Right atrium auricular region (tissue), 2 donors: ENCODE measurements around the gene EIF2S3. TPM values are rescaled to one million over a fixed set of nuclear protein-coding genes. Genes with fewer than 3 reads are reported as not detected.

Experiments
- DNase-seq: peaks from one replicate; pipeline ENCODE4 v3.0.0-alpha.2; 2019; ENCODE audit warnings: low spot score
- H3K27ac ChIP-seq, 2 donors: fragments of 200-600 bp; sonication (generic); 1 replicate in 1 of 2; 2 replicates in 1 of 2; pipeline ENCODE4 v1.5.1; 2016 to 2019
- H3K27me3 ChIP-seq, 2 donors: fragments of 200-600 bp; sonication (generic); one replicate each; pipeline versions ENCODE4 v1.5.1 to v1.6.0; 2017 to 2019
- H3K36me3 ChIP-seq: fragments of 200-600 bp; sonication (generic); one replicate; pipeline ENCODE4 v1.5.1; 2016
- H3K4me1 ChIP-seq, 2 donors: fragments of 200-600 bp; sonication (generic); one replicate each; pipeline versions ENCODE4 v1.5.1 to v1.6.0; 2017 to 2019
- H3K4me3 ChIP-seq, 2 donors: fragments of 200-600 bp; sonication (generic); 1 replicate in 1 of 2; 2 replicates in 1 of 2; pipeline ENCODE4 v1.5.1; 2017 to 2019; ENCODE audit warnings: mild to moderate bottlenecking in 1 of 2, moderate library complexity in 1 of 2
- H3K9me3 ChIP-seq, 2 donors: fragments of 200-600 bp; sonication (generic); one replicate each; pipeline ENCODE4 v1.5.1; 2019
- total RNA-seq, 2 donors: library from RNA; depleted of rRNA; stranded (reverse); fragments of >200 nt; gene quantifications; one replicate each; pipeline ENCODE4 v1.1.0, GENCODE V29; 2016
- TF ChIP-seq, protein P1 (sequence below), 2 donors: fragments of 200-600 bp; sonication (generic); IDR thresholded peaks; one replicate each; pipeline ENCODE4 v1.5.1; 2019; ENCODE audit warnings: antibody characterized with exemption in 2 of 2

EIF2S3 gene
- total RNA-seq, 2 donors from 2014 or later = 61.6 to 64.9 TPM

DNA sequence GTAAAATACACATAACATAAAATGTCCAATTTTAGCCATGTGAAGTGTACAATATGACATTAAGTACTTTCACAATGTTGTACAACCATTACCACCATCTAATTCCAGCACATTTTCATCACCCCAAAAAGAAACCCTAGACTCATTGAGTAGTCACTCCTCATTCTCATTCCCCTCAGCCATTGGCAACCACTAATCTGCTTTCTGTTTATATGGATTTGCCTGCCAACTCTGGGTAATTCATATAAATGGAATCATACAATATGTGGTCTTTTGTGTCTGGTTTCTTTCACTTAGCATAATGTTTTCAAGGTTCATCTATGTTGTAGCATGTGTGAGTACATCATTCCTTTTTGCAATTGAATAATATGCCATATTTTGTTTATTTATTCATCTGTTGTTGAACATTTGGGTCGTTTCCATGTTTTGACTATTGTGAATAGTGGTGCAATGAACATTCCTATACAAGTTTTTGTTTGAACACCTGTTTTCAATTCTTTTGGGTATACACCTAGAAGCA is 43.0 kb downstream of the EIF2S3 start:
- H3K27me3 ChIP-seq = no peaks in the 10 kb centered on the region
- H3K4me1 ChIP-seq = no peaks in the 10 kb centered on the region
- H3K9me3 ChIP-seq = no peaks in the 10 kb centered on the region
- no peaks in the 10 kb centered on the region for H3K36me3 ChIP-seq
- no peak overlapping the region for H3K4me3 ChIP-seq
- no peak overlapping the region for H3K27ac ChIP-seq
- DNase-seq = no peak
- TF ChIP-seq, protein P1, sequence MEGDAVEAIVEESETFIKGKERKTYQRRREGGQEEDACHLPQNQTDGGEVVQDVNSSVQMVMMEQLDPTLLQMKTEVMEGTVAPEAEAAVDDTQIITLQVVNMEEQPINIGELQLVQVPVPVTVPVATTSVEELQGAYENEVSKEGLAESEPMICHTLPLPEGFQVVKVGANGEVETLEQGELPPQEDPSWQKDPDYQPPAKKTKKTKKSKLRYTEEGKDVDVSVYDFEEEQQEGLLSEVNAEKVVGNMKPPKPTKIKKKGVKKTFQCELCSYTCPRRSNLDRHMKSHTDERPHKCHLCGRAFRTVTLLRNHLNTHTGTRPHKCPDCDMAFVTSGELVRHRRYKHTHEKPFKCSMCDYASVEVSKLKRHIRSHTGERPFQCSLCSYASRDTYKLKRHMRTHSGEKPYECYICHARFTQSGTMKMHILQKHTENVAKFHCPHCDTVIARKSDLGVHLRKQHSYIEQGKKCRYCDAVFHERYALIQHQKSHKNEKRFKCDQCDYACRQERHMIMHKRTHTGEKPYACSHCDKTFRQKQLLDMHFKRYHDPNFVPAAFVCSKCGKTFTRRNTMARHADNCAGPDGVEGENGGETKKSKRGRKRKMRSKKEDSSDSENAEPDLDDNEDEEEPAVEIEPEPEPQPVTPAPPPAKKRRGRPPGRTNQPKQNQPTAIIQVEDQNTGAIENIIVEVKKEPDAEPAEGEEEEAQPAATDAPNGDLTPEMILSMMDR (IDR thresholded peaks at IDR 0.05) = no peak

DNA sequence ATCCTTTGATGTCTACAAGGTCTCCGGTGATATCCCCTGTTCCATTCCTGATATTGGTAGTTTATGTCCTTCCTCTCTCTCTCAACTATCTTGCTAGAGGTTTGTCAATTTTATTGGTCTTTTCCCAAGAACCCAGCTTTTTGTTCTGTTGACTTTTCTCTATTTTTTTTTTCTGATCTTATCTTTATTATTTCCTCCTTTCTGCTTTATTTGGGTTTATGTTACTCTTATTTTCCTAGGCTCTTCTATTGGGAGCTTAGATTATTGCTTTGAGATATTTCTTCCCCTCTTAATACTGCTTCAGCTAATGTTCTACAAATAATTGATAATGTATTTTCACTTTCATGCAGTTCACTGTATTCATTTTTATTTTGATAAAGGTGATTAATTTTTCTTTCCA is 44.2 kb downstream of the EIF2S3 start:
- H3K4me1 ChIP-seq = no peaks in the 10 kb centered on the region
- TF ChIP-seq, protein P1 (IDR thresholded peaks at IDR 0.05) = no peak
- H3K27ac ChIP-seq = no peak overlapping the region
- H3K4me3 ChIP-seq = no peak overlapping the region
- H3K27me3 ChIP-seq = no peaks in the 10 kb centered on the region
- no peaks in the 10 kb centered on the region for H3K9me3 ChIP-seq
- DNase-seq = no peak
- H3K36me3 ChIP-seq = no peaks in the 10 kb centered on the region

DNA sequence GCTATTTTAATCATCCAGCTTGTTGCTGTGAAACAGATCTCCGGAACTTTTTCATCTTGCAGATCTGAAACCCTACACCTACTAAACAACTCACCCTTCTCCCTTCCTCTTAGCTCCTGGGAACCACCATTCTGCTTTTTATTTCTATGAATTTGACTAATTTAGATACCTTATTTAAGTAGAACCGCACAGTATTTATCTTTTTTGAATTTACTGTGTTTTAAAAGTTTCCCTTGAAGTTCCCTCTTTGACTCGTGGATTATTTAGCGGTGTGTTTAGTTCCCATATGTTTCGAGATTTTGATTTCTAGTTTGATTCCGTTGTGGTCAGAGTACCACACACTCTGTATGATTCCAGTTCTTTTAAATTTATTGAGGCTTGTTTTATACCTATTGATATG is 44.6 kb downstream of the EIF2S3 start:
- DNase-seq = no peak
- TF ChIP-seq, protein P1 (IDR thresholded peaks at IDR 0.05) = no peak
- no peak overlapping the region for H3K4me3 ChIP-seq
- H3K27me3 ChIP-seq = no peaks in the 10 kb centered on the region
- H3K36me3 ChIP-seq = no peaks in the 10 kb centered on the region
- no peaks in the 10 kb centered on the region for H3K4me1 ChIP-seq
- H3K9me3 ChIP-seq = no peaks in the 10 kb centered on the region
- H3K27ac ChIP-seq = no peak overlapping the region

DNA sequence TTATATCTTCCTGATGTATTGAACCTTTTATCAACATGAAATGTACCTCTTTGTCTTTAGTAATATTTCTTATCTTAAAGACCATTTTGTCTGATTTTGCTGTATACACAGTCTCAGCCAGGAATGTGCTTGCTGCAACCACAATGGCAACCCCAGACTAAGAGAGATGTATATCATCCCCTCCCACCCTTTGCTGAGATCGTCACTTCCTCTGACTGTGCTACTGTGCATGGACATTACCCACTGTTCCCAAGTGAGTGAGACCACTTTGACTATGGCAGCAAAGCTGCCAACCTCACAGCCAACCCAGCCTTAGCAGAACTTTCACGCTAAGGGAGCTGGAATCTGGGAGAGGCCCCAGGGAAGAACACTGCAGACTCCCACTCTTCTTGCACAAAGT is 46.0 kb downstream of the EIF2S3 start:
- Histone ChIP-seq H3K4me1 (no peaks in the 10 kb centered on the region), H3K27me3 (no peaks in the 10 kb centered on the region), H3K9me3 (no peaks in the 10 kb centered on the region), H3K36me3 (no peaks in the 10 kb centered on the region), H3K4me3 (no peak overlapping the region), H3K27ac (no peak overlapping the region)
- TF ChIP-seq, protein P1 (IDR thresholded peaks at IDR 0.05) = no peak
- no peak for DNase-seq

DNA sequence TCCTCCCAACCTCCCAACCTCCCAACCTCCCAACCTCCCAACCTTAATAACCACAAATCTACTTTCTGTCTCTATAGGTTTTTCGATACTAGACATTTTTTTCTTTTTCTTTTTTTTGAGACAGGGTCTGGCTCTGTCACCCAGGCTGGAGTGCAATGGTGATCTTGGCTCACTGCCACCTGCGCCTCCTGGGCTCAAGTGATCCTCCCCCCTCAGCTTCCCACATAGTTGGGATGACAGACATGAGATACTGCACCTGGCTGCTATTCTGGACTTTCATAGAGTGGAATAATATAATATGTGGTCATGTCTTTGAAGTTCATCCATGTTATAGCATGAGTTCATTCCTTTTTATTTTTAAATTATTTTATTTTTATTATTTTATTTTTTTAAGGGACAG is 55.3 kb downstream of the EIF2S3 start:
- Histone ChIP-seq H3K36me3 (no peaks in the 10 kb centered on the region), H3K9me3 (no peaks in the 10 kb centered on the region), H3K4me1 (no peaks in the 10 kb centered on the region), H3K4me3 (no peak overlapping the region), H3K27ac (no peak overlapping the region), H3K27me3 (no peaks in the 10 kb centered on the region)
- DNase-seq = no peak
- TF ChIP-seq, protein P1 (IDR thresholded peaks at IDR 0.05) = no peak

DNA sequence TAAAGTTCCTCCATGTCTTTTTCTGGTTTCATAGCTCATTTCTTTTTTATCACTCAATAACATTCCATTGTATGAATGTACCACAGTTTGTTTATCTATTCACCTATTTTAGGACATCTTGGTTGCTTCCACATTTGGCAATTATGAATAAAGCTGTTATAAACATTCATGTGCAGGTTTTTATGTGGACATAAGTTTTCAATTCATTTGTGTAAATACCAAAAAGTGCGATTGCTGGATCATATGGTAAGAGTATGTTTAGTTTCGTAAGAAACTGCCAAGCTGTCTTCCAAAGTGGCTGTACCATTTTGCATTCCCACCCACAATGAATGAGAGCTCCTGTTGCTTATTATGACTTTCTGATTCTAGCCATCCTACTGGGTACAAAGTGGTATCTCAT is 58.4 kb downstream of the EIF2S3 start:
- H3K4me3 ChIP-seq = no peak overlapping the region
- no peaks in the 10 kb centered on the region for H3K27me3 ChIP-seq
- no peaks in the 10 kb centered on the region for H3K9me3 ChIP-seq
- TF ChIP-seq, protein P1 (IDR thresholded peaks at IDR 0.05) = no peak
- peaks cover 0 to 3% of the 10 kb centered on the region in 2 donors for H3K4me1 ChIP-seq
- no peak overlapping the region for H3K27ac ChIP-seq
- DNase-seq = no peak
- H3K36me3 ChIP-seq = no peaks in the 10 kb centered on the region
